CD4-positive, alpha-beta T cell treated with Interleukin-1 beta for 1 hour (primary cell): ENCODE data around the gene PYGL.

Experiments used
- DNase-seq, 2 donors: peaks; one replicate each; pipeline ENCODE4 v3.0.0-alpha.2; 2020 to 2022

PYGL gene

DNA sequence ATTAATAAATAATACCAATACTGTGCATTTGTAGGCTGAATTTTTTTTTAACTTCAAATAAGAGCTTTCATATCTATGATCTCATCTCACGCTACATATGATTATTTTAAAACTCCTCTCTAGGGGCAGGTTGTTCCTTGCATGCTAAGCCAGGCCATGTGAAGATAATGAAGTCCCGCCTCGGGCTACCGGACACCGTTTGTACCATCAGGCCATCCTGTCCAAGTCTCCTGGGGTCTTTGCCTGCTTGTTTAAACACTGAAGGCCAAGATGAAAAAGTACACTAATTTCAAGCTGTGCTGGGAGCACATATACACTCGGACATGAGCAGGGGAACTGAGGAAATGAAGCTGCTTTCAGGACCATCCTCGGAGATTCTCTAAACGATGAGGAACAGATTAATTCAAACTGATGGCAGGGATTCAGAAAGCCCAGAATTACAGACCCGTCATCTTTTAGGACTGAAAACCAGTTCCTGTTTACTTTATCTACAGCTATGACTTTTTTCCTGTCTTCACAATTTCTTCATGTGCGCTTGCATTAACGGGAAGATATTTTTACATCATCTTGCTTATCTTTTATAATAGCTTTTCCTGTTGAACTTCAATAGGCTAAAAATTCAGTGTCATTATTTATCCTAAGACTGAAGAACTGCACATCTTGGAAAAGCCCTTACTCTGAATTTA is 78.7 kb downstream of the PYGL start:
- DNase-seq: no peak

DNA sequence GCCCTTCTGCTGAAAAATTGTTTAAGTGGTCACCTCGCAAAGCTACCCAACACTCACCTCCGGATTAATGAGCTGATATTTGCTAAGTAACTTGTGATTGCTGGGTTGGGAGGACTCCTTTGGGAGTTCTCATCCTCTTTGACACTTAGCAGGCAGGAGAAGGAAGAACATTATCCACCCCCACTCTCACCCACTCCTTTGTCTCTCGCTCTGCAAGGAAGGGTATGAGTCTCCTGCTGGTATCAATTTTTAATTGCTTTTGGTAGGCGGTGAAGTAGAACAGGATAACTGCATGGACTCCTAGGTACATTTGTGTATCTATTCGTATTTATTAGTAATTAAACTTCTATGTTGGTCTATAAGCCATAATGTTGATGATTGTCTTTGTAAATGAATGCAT is 79.3 kb downstream of the PYGL start:
- no peak for DNase-seq

- DNase-seq: no peak
These were observed 80.0 kb downstream of the PYGL start for GRCh38 chr14:50864237-50864636.

DNA sequence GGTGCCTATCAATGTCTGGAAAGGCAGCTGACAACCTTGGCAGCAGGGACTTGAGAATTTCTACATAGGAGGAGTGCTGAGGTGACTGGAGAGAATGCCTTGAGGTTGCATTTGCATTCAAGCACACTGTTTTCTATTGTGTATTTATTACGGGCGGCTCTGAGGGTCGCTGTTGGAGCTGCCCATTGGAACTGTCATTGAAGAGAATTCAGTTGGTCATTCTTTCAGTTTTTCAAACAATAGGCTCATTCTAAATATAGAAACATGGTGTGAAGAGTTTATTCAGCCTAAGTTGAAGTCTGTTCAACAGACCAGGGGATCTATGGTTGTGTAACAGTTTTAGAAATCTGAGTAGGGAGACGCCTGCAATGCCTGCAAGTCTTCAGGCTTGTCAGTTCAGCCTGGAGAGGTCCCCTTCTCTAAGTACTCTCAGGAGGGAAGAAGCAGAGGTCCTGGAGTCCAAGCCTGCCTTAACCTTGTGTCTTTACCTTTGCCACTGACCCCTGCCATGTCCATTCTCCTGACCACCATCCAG is 82.2 kb downstream of the PYGL start:
- no peak for DNase-seq

GRCh38 chr14:50860478-50861086 is 83.7 kb downstream of the PYGL start:
- peak; percentile 87 to 91 for DNase-seq

DNA sequence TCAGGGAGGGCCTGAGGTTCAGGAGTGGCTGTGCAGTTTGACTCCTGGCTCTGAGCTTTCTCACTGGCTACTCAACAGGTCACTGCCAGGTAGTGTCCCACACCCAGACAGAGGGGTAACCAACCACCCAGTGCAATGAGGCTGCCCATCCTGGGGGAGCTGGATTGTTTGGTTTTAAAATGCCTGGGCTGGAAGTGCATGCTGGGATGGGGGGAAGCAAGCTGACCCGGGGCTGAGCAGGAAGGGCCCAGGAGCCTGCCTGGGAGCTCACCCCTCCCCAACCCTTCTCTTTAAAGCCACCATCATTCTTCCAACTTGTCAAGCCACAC is 85.0 kb downstream of the PYGL start:
- DNase-seq: no peak

- no peak for DNase-seq
These were observed 87.6 kb downstream of the PYGL start for GRCh38 chr14:50856660-50857059.

DNA sequence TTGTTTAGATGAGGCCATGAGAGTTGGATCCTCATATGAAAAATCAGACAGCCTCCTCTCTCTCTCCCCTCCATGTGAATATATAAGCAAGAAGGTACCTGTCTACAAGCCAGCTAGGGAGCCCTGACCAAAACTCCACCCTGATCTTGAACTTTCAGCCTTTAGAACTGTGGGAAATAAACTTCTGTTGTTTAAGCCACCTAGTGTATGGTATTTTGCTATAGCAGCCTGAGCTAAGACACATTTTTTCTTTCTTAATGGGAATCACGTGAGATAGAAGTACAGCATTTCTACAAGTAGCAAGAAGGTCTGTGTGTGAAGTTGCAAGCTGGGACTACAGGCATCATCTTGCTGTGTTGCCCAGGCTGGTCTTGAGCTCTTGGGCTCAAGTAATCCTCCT is 88.7 kb downstream of the PYGL start:
- no peak for DNase-seq
